GM12878 (cell line): ENCODE data around the gene MLST8. TPM values are rescaled to one million over a fixed set of nuclear protein-coding genes. Genes with fewer than 3 reads are reported as not detected.

Experiments
- ATAC-seq: fragments of 200-7000 bp; cut with Tn5 transposase; 3 replicates; pipeline ENCODE4 v1.9.1; 2020; ENCODE audit warnings: mild to moderate bottlenecking, moderate library complexity
- BruUV-seq: library from RNA; stranded (reverse); fragments of 400-500 nt; replicated peaks from 2 replicates; lab custom pipeline; 2021; lab: Mats Ljungman, UMichigan
- CTCF ChIA-PET: fragments of 300-600 bp; sonication (Branson Sonifier 250); formaldehyde crosslinking; extraction: SDS; loops from one replicate; lab custom pipeline; 2021; ENCODE audit warnings: inconsistent platforms; lab: Yijun Ruan, JAX
- POLR2A ChIA-PET: fragments of 350-600 bp; formaldehyde crosslinking; extraction: SDS; loops from one replicate; lab custom pipeline; 2021; ENCODE audit warnings: inconsistent platforms; lab: Charles Lee
- RAD21 ChIA-PET: fragments of 300-600 bp; sonication (Branson Sonifier 250); formaldehyde crosslinking; loops from one replicate; lab custom pipeline; 2023; ENCODE audit warnings: antibody characterized with exemption; ENCODE audit not compliant: unreplicated experiment; lab: Charles Lee
- SMC1A ChIA-PET: fragments of 300-600 bp; sonication (Branson Sonifier 250); formaldehyde crosslinking; loops from one replicate; lab custom pipeline; 2023; ENCODE audit not compliant: unreplicated experiment, uncharacterized antibody; lab: Charles Lee
- DNase-seq: peaks from one replicate; pipeline ENCODE4 v3.0.0-alpha.2; 2011; ENCODE audit warnings: low read depth, low spot score
- FAIRE-seq: peaks from 3 replicates; lab custom pipeline; 2011; peaks lifted over from hg19 to GRCh38; lab: Jason Lieb, UNC
- H2AFZ ChIP-seq: 2 replicates; pipeline ENCODE4 v1.6.0; 2011; ENCODE audit warnings: low read depth, low read length, control low read depth; ENCODE audit not compliant: control insufficient read depth
- H3K27ac ChIP-seq: 2 replicates; pipeline ENCODE4 v1.5.1; 2011; ENCODE audit warnings: control low read depth; ENCODE audit not compliant: control insufficient read depth, insufficient read depth
- H3K27me3 ChIP-seq, 2 experiments: replicated peaks in 1 of 2; 2 replicates each; pipeline versions ENCODE4 v1.6.0 to v1.6.1; 2011; ENCODE audit warnings: low read length in 1 of 2; ENCODE audit not compliant: control insufficient read depth in 2 of 2, insufficient read depth in 2 of 2
- H3K36me3 ChIP-seq, 2 experiments: 2 replicates each; pipeline ENCODE4 v1.5.1; 2011; ENCODE audit warnings: low read length in 1 of 2; ENCODE audit not compliant: control insufficient read depth in 2 of 2, insufficient read depth in 2 of 2
- H3K4me1 ChIP-seq: 2 replicates; pipeline ENCODE4 v1.6.1; 2011; ENCODE audit warnings: mild to moderate bottlenecking, low read length, moderate library complexity, mixed read lengths; ENCODE audit not compliant: control insufficient read depth, insufficient read depth
- H3K4me2 ChIP-seq: 2 replicates; pipeline ENCODE4 v1.6.0; 2011; ENCODE audit warnings: control low read depth; ENCODE audit not compliant: control insufficient read depth, insufficient read depth
- H3K4me3 ChIP-seq: fragments of 200-600 bp; sonication (generic); 2 replicates; pipeline ENCODE4 v1.5.1; 2016
- H3K79me2 ChIP-seq: 2 replicates; pipeline ENCODE4 v1.6.0; 2011; ENCODE audit warnings: low read length; ENCODE audit not compliant: control insufficient read depth, insufficient read depth
- H3K9ac ChIP-seq: 2 replicates; pipeline ENCODE4 v1.8.0; 2011; ENCODE audit warnings: low read length, control low read depth, mixed read lengths; ENCODE audit not compliant: control insufficient read depth, insufficient read depth
- H3K9me3 ChIP-seq: replicated peaks from 3 replicates; pipeline ENCODE4 v1.5.1; 2011; ENCODE audit warnings: mild to moderate bottlenecking, low read length; ENCODE audit not compliant: control insufficient read depth, insufficient read depth
- H4K20me1 ChIP-seq: 2 replicates; pipeline ENCODE4 v1.6.0; 2011; ENCODE audit not compliant: control insufficient read depth, insufficient read depth
- CEBPB ChIP-seq, 2 experiments: fragments of 150-350 bp in 1 of 2; IDR thresholded peaks; 2 replicates each; pipeline ENCODE4 v1.6.1; 2012 to 2014; ENCODE audit warnings: low read depth in 2 of 2, low read length in 2 of 2, borderline replicate concordance in 1 of 2, inconsistent platforms in 1 of 2
- CREB1 ChIP-seq: IDR thresholded peaks from 2 replicates; pipeline ENCODE4 v1.6.1; 2012; ENCODE audit warnings: low read depth, mild to moderate bottlenecking, inconsistent platforms
- FOXK2 ChIP-seq: fragments of 450-650 bp; IDR thresholded peaks from 2 replicates; pipeline ENCODE4 v1.6.1; 2017; ENCODE audit warnings: mild to moderate bottlenecking, moderate library complexity
- GABPA ChIP-seq: IDR thresholded peaks from 2 replicates; pipeline ENCODE4 v1.6.1; 2014; ENCODE audit warnings: antibody characterized with exemption, low read depth, mild to moderate bottlenecking, inconsistent platforms
- NR2C2 ChIP-seq: IDR thresholded peaks from 2 replicates; pipeline ENCODE4 v1.6.1; 2011; ENCODE audit warnings: borderline replicate concordance, low read depth; ENCODE audit not compliant: control insufficient read depth, insufficient read length
- SMC3 ChIP-seq: IDR thresholded peaks from 2 replicates; pipeline ENCODE4 v1.6.1; 2011; ENCODE audit warnings: low read length, improper control_type of control experiment, borderline replicate concordance
- ZBED1 ChIP-seq: IDR thresholded peaks from 2 replicates; pipeline ENCODE4 v1.6.1; 2016; ENCODE audit warnings: borderline replicate concordance
- ZNF24 ChIP-seq: fragments of 450-650 bp; IDR thresholded peaks from 2 replicates; pipeline ENCODE4 v1.6.1; 2017; ENCODE audit warnings: antibody characterized with exemption, mild to moderate bottlenecking
- WGBS: methylation state at CpG from one replicate; pipeline ENCODE4 v1.1.6; 2016; ENCODE audit warnings: low lambda C conversion rate; ENCODE audit not compliant: insufficient replicate concordance, insufficient coverage; ENCODE audit errors: missing lambda C conversion rate; 5-methylcytosine and 5-hydroxymethylcytosine counted together
- in situ Hi-C: fragments of 300-500 bp; cut with MboI; formaldehyde crosslinking; loops from 9 replicates; pipeline ENCODE4 v1.14.3; 2018; ENCODE audit warnings: mixed read lengths
- intact Hi-C: fragments of 100-400 bp; cut with micrococcal nuclease; formaldehyde crosslinking; loops from one replicate; pipeline ENCODE4 v1.14.2; 2022; ENCODE audit not compliant: unreplicated experiment
- polyA plus RNA-seq, 11 experiments: library from polyadenylated mRNA; depleted of rRNA in 4 of 11; unstranded in 6 of 11; stranded (reverse) in 5 of 11; fragments of >200 nt; fragmentation: Nextera tagmentation in 4 of 11; fragmentation: Illumina TruSeq in 1 of 11; extraction: Ambion mirVana in 4 of 11; extraction: Trizol in 1 of 11; gene quantifications; 1 replicate in 1 of 11; 2 replicates in 10 of 11; pipeline versions ENCODE4 v1.2.1 to v1.2.3, GENCODE V29; 2011 to 2016; ENCODE audit warnings: inconsistent platforms in 2 of 11, missing spikeins in 2 of 11, low read depth in 1 of 11
- total RNA-seq, 4 experiments: library from RNA; depleted of rRNA in 3 of 4; stranded (reverse); fragments of >200 nt in 3 of 4; fragmentation: Illumina TruSeq in 1 of 4; extraction: Trizol in 1 of 4; gene quantifications; 2 replicates each; pipeline versions ENCODE4 v1.2.1 to v1.2.3, GENCODE V29; 2013 to 2021
- TF ChIP-seq, protein P1 (sequence below): fragments of 450-650 bp; IDR thresholded peaks from 2 replicates; pipeline ENCODE4 v1.6.1; 2016; ENCODE audit warnings: mild to moderate bottlenecking
- TF ChIP-seq, protein P2 (sequence below): IDR thresholded peaks from 2 replicates; pipeline ENCODE4 v1.6.1; 2011; ENCODE audit warnings: low read depth, mild to moderate bottlenecking, low read length, moderate library complexity, borderline replicate concordance; ENCODE audit errors: extremely low read depth

Gene MLST8
- total and polyA plus RNA-seq, 10 of the 15 experiments (the other 5 are each of a cell fraction or from before 2014, with no cell fraction given), result 1.0 to 114 (median 64.2) TPM

DNA sequence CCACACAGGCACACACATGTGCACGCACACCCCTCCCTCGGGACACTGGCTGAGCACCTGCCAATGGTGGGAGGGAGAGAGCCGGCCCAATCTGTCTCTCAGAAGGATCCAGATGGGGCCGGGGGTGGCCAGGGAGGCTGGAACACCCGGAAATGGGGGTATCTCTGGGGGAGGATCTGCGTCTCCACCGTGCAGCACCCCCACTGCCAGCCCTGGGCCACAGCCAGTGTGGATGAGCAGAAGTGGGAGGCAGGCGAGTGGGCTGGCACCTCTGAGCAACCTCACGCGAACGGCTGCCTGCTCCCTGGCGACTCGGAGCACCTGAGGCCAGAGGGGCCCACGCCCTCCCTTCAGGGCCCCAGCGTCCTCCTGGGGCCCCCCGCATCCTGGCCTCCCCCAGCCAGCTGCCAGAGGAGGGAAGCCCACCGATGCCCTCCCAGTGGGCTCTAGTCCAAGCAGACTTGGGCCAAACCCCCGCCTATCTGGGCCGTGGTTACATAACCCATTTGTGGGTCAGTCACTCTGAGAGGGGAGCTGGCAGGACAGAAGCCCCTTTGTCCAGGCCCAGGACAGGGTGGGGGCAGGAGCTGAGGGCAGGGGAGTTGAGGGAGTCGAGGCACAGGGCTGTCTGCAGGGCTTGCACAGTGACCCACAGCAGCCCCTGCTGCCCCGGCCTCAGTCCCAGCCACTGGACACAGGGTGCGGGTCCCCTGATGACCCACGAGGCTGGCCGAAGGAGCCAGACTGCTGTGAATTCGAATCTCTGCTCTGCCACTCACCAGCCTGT, 14.4 kb upstream of the MLST8 start:
- POLR2A ChIA-PET, result no interaction called here
- SMC1A ChIA-PET, result no interaction called here

More for the DNA sequence above, 14.4 kb upstream of the MLST8 start:
- H3K9me3 ChIP-seq, result no peaks in the 10 kb centered on the region
- DNase-seq (no peak), ATAC-seq (no peak), FAIRE-seq (no peak)
- H3K4me3 ChIP-seq, result no peak overlapping the region
- no peak overlapping the region for H2AFZ ChIP-seq
- intact Hi-C loops, result no loop called here
- CTCF ChIA-PET, result no interaction called here
- no peak overlapping the region for H3K27ac ChIP-seq
- no peaks in the 10 kb centered on the region for H4K20me1 ChIP-seq
- H3K4me2 ChIP-seq, result no peak overlapping the region
- TF ChIP-seq CEBPB (IDR thresholded peaks at IDR 0.05; ENCODE audit: borderline replicate concordance in 1 of 2, low read depth in 2 of 2, low read length in 2 of 2) (no peak), ZBED1 (no peak), ZNF24 (no peak), CREB1 (no peak), NR2C2 (no peak), GABPA (no peak), SMC3 (no peak), FOXK2 (no peak)
- TF ChIP-seq, protein P1, sequence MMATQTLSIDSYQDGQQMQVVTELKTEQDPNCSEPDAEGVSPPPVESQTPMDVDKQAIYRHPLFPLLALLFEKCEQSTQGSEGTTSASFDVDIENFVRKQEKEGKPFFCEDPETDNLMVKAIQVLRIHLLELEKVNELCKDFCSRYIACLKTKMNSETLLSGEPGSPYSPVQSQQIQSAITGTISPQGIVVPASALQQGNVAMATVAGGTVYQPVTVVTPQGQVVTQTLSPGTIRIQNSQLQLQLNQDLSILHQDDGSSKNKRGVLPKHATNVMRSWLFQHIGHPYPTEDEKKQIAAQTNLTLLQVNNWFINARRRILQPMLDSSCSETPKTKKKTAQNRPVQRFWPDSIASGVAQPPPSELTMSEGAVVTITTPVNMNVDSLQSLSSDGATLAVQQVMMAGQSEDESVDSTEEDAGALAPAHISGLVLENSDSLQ, result no peak
- TF ChIP-seq, protein P2, sequence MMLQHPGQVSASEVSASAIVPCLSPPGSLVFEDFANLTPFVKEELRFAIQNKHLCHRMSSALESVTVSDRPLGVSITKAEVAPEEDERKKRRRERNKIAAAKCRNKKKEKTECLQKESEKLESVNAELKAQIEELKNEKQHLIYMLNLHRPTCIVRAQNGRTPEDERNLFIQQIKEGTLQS, result no peak
- TF ChIP-seq, all 136 proteins: peak for 0
- Histone ChIP-seq H3K79me2 (no peaks in the 10 kb centered on the region), H3K9ac (no peak overlapping the region), H3K4me1 (no peaks in the 10 kb centered on the region; the same call in 1 of the 2 replicates), H3K27me3 (peaks cover 7 to 8% of the 10 kb centered on the region in 2 experiments), H3K36me3 (no peaks in the 10 kb centered on the region)
- 31% methylated on average over 22 of the region's 25 CpGs for WGBS
- RAD21 ChIA-PET, result no interaction called here
- in situ Hi-C loops, result no loop called here
- BruUV-seq, result no TSS peak
